ENCODE measurements around the gene NPC1. TPM values are rescaled to one million over a fixed set of nuclear protein-coding genes. Genes with fewer than 3 reads are reported as not detected.

Gene NPC1
- total and polyA plus RNA-seq, 7 donors: 24.8 to 126 (median 32.1) TPM

- Histone ChIP-seq H3K27me3 (ENCODE audit: insufficient read depth in 3 of 3, low read length in 2 of 3) (no peaks in the 10 kb centered on the region), H3K36me3 (ENCODE audit: insufficient read depth in 1 of 2, low read depth in 1 of 2) (peaks cover 15 to 99% of the 10 kb centered on the region in 2 donors), H3K4me3 (no peak overlapping the region), H3K27ac (no peak overlapping the region), H3K9me3 (no peaks in the 10 kb centered on the region), H3K4me1 (no peaks in the 10 kb centered on the region)
- no peak for TF ChIP-seq CTCF (IDR thresholded peaks at IDR 0.05)
- 93 to 100% (median 96%) methylated on average over 2 of the region's 2 CpGs for WGBS, 3 donors
- no peak for DNase-seq
- intact Hi-C loops (cut with DNase I): no loop called here
- no peak for ATAC-seq
These were observed 43.8 kb downstream of the NPC1 start for GRCh38 chr18:23542461-23542860.

- Histone ChIP-seq H3K4me1 (no peaks in the 10 kb centered on the region), H3K36me3 (ENCODE audit: insufficient read depth in 1 of 2, low read depth in 1 of 2) (peaks cover 15 to 99% of the 10 kb centered on the region in 2 donors), H3K9me3 (no peaks in the 10 kb centered on the region), H3K27me3 (ENCODE audit: insufficient read depth in 3 of 3, low read length in 2 of 3) (no peaks in the 10 kb centered on the region), H3K4me3 (no peak overlapping the region), H3K27ac (no peak overlapping the region)
- WGBS, 3 donors: 90 to 92% (median 91%) methylated on average over 9 of the region's 9 CpGs
- no peak for TF ChIP-seq CTCF (IDR thresholded peaks at IDR 0.05)
- intact Hi-C loops (cut with DNase I): no loop called here
- no peak for ATAC-seq
- no peak for DNase-seq
These were observed 44.8 kb downstream of the NPC1 start for GRCh38 chr18:23541349-23542093.

GRCh38 chr18:23540867-23541266, 45.4 kb downstream of the NPC1 start:
- H3K4me1 ChIP-seq: no peaks in the 10 kb centered on the region
- intact Hi-C loops (cut with DNase I): no loop called here
- H3K9me3 ChIP-seq: no peaks in the 10 kb centered on the region
- H3K27me3 ChIP-seq (ENCODE audit: insufficient read depth in 3 of 3, low read length in 2 of 3): no peaks in the 10 kb centered on the region
- H3K36me3 ChIP-seq (ENCODE audit: insufficient read depth in 1 of 2, low read depth in 1 of 2): peaks cover 15 to 100% of the 10 kb centered on the region in 2 donors
- TF ChIP-seq CTCF (IDR thresholded peaks at IDR 0.05): no peak
- H3K27ac ChIP-seq: no peak overlapping the region
- WGBS, 3 donors: 90 to 91% (median 91%) methylated on average over 5 of the region's 5 CpGs
- DNase-seq (no peak), ATAC-seq (no peak)
- no peak overlapping the region for H3K4me3 ChIP-seq

GRCh38 chr18:23539911-23540525, 46.3 kb downstream of the NPC1 start:
- H3K27me3 ChIP-seq (ENCODE audit: insufficient read depth in 3 of 3, low read length in 2 of 3): no peaks in the 10 kb centered on the region
- intact Hi-C loops (cut with DNase I): no loop called here
- H3K4me3 ChIP-seq: no peak overlapping the region
- no peaks in the 10 kb centered on the region for H3K9me3 ChIP-seq
- 89 to 92% (median 91%) methylated on average over 9 of the region's 9 CpGs for WGBS, 3 donors
- ATAC-seq (no peak), DNase-seq (no peak)
- no peaks in the 10 kb centered on the region for H3K4me1 ChIP-seq
- peaks cover 15 to 100% of the 10 kb centered on the region in 2 donors for H3K36me3 ChIP-seq (ENCODE audit: insufficient read depth in 1 of 2, low read depth in 1 of 2)
- H3K27ac ChIP-seq: no peak overlapping the region
- TF ChIP-seq CTCF (IDR thresholded peaks at IDR 0.05): no peak
